H9 (cell line): ENCODE data around the gene CHCT1. TPM values are rescaled to one million over a fixed set of nuclear protein-coding genes. Genes with fewer than 3 reads are reported as not detected.

Experiments used
- DNase-seq: peaks from one replicate; pipeline ENCODE4 v3.0.0-alpha.2; 2017
- H2AFZ ChIP-seq: one replicate; pipeline ENCODE4 v1.6.1; 2013; ENCODE audit warnings: mild to moderate bottlenecking, low read length, control low read depth, moderate library complexity
- H2AK5ac ChIP-seq: 2 replicates; pipeline ENCODE4 v1.6.1; 2013; ENCODE audit warnings: low read length, control low read depth, mixed read lengths; ENCODE audit not compliant: insufficient read length
- H2BK120ac ChIP-seq: one replicate; pipeline ENCODE4 v1.6.1; 2013; ENCODE audit warnings: low read depth, mild to moderate bottlenecking, low read length, control low read depth, inconsistent platforms; ENCODE audit not compliant: poor library complexity, severe bottlenecking
- H2BK12ac ChIP-seq: 2 replicates; pipeline ENCODE4 v1.6.1; 2013; ENCODE audit warnings: low read length, control low read depth, mixed read lengths, low read depth; ENCODE audit not compliant: insufficient read length
- H2BK15ac ChIP-seq: 2 replicates; pipeline ENCODE4 v1.6.1; 2013; ENCODE audit warnings: low read depth, low read length, control low read depth
- H2BK20ac ChIP-seq: one replicate; pipeline ENCODE4 v1.6.1; 2013; ENCODE audit warnings: low read depth, mild to moderate bottlenecking, low read length, control low read depth, inconsistent platforms; ENCODE audit not compliant: poor library complexity, severe bottlenecking
- H2BK5ac ChIP-seq: 2 replicates; pipeline ENCODE4 v1.6.1; 2013; ENCODE audit warnings: low read length, control low read depth, mixed read lengths; ENCODE audit not compliant: insufficient read length
- H3K14ac ChIP-seq: 2 replicates; pipeline ENCODE4 v1.6.1; 2013; ENCODE audit warnings: low read length, control low read depth; ENCODE audit not compliant: insufficient read depth
- H3K18ac ChIP-seq: 2 replicates; pipeline ENCODE4 v1.6.1; 2013; ENCODE audit warnings: low read depth, mild to moderate bottlenecking, mixed read lengths, low read length, control low read depth; ENCODE audit not compliant: insufficient read length
- H3K23ac ChIP-seq: 2 replicates; pipeline ENCODE4 v1.6.1; 2013; ENCODE audit warnings: low read length, control low read depth, mixed read lengths, low read depth; ENCODE audit not compliant: insufficient read length
- H3K23me2 ChIP-seq: 2 replicates; pipeline ENCODE4 v1.6.1; 2013; ENCODE audit warnings: low read depth, mild to moderate bottlenecking, mixed read lengths, low read length, control low read depth; ENCODE audit not compliant: insufficient read length, poor library complexity, severe bottlenecking
- H3K27ac ChIP-seq: 2 replicates; pipeline ENCODE4 v1.5.1; 2013; ENCODE audit warnings: low read length, control low read depth, mixed read lengths, low read depth; ENCODE audit not compliant: insufficient read length
- H3K27me3 ChIP-seq: 2 replicates; pipeline ENCODE4 v1.6.1; 2013; ENCODE audit warnings: low read length, control low read depth, inconsistent platforms; ENCODE audit not compliant: insufficient read depth
- H3K4ac ChIP-seq: 2 replicates; pipeline ENCODE4 v1.6.1; 2013; ENCODE audit warnings: low read depth, mild to moderate bottlenecking, control low read depth, inconsistent platforms, low read length, moderate library complexity
- H3K4me1 ChIP-seq: 2 replicates; pipeline ENCODE4 v1.6.1; 2013; ENCODE audit warnings: low read length, control low read depth, inconsistent platforms; ENCODE audit not compliant: insufficient read depth
- H3K4me2 ChIP-seq: 2 replicates; pipeline ENCODE4 v1.6.1; 2013; ENCODE audit warnings: low read length, control low read depth, mixed read lengths; ENCODE audit not compliant: insufficient read length, insufficient read depth
- H3K56ac ChIP-seq: 2 replicates; pipeline ENCODE4 v1.6.1; 2013; ENCODE audit warnings: low read depth, mild to moderate bottlenecking, mixed read lengths, low read length, control low read depth; ENCODE audit not compliant: insufficient read length
- H3K79me1 ChIP-seq: 2 replicates; pipeline ENCODE4 v1.6.1; 2013; ENCODE audit warnings: low read depth, mild to moderate bottlenecking, moderate library complexity, low read length, control low read depth, inconsistent platforms; ENCODE audit not compliant: insufficient read depth, poor library complexity, severe bottlenecking
- H3K79me2 ChIP-seq: 2 replicates; pipeline ENCODE4 v1.6.1; 2013; ENCODE audit warnings: low read length, control low read depth, inconsistent platforms; ENCODE audit not compliant: insufficient read depth
- H3K9ac ChIP-seq: 2 replicates; pipeline ENCODE4 v1.6.1; 2013; ENCODE audit warnings: low read length, control low read depth, mixed read lengths; ENCODE audit not compliant: insufficient read length; ENCODE audit errors: extremely low read depth
- H3K9me3 ChIP-seq: one replicate; pipeline ENCODE4 v1.6.1; 2013; ENCODE audit warnings: low read depth, low read length, inconsistent platforms; ENCODE audit not compliant: control insufficient read depth
- H3T11ph ChIP-seq: one replicate; pipeline ENCODE4 v1.6.1; 2013; ENCODE audit warnings: mild to moderate bottlenecking, low read length, control low read depth, inconsistent platforms
- H4K20me1 ChIP-seq: one replicate; pipeline ENCODE4 v1.6.1; 2013; ENCODE audit not compliant: control insufficient read depth, insufficient read length, insufficient read depth
- H4K5ac ChIP-seq: 2 replicates; pipeline ENCODE4 v1.6.1; 2013; ENCODE audit warnings: low read depth, mild to moderate bottlenecking, mixed read lengths, low read length, control low read depth; ENCODE audit not compliant: insufficient read length
- H4K8ac ChIP-seq: replicated peaks from 2 replicates; pipeline ENCODE4 v1.6.1; 2013; ENCODE audit warnings: low read length, control low read depth, mixed read lengths, low read depth; ENCODE audit not compliant: insufficient read length
- H4K91ac ChIP-seq: 2 replicates; pipeline ENCODE4 v1.6.1; 2013; ENCODE audit warnings: low read depth, mild to moderate bottlenecking, moderate library complexity, mixed read lengths, low read length, control low read depth; ENCODE audit not compliant: insufficient read length
- H3K27ac Mint-ChIP-seq, 3 experiments: 2 replicates in 2 of 3; 3 replicates in 1 of 3; pipeline ENCODE4 v1.8.0; 2020 to 2021; ENCODE audit warnings: mixed read lengths in 3 of 3, mild to moderate bottlenecking in 1 of 3, moderate library complexity in 1 of 3
- H3K27me3 Mint-ChIP-seq: 2 replicates; pipeline ENCODE4 v1.8.0; 2021; ENCODE audit warnings: low read depth, mild to moderate bottlenecking, moderate library complexity, mixed read lengths
- H3K36me3 Mint-ChIP-seq, 3 experiments: 2 replicates in 2 of 3; 3 replicates in 1 of 3; pipeline ENCODE4 v1.8.0; 2020 to 2021; ENCODE audit warnings: low read depth in 3 of 3, mixed read lengths in 3 of 3; ENCODE audit not compliant: insufficient read depth in 1 of 3
- H3K4me1 Mint-ChIP-seq, 2 experiments: 2 replicates each; pipeline ENCODE4 v1.8.0; 2020; ENCODE audit warnings: mixed read lengths in 2 of 2
- H3K4me3 Mint-ChIP-seq, 2 experiments: 2 replicates in 1 of 2; 3 replicates in 1 of 2; pipeline ENCODE4 v1.8.0; 2020 to 2021; ENCODE audit warnings: mild to moderate bottlenecking in 2 of 2, mixed read lengths in 2 of 2, moderate library complexity in 1 of 2
- H3K9me3 Mint-ChIP-seq, 2 experiments: 2 replicates in 1 of 2; 3 replicates in 1 of 2; pipeline ENCODE4 v1.8.0; 2020; ENCODE audit warnings: mild to moderate bottlenecking in 2 of 2, mixed read lengths in 2 of 2, moderate library complexity in 1 of 2
- CTCF ChIP-seq: fragments of 200-600 bp; sonication (generic); conservative IDR thresholded peaks from 3 replicates; pipeline ENCODE4 v1.8.0; 2021; ENCODE audit warnings: antibody characterized with exemption, mild to moderate bottlenecking
- total RNA-seq: library from RNA; stranded (reverse); gene quantifications from 2 replicates; pipeline ENCODE4 v1.2.1, GENCODE V29; 2021

The CHCT1 gene
- total RNA-seq, 1 experiment from 2014 or later = not detected

GRCh38 chr17:60401819-60402218 is 20.5 kb upstream of the CHCT1 start:
- Mint-ChIP-seq H3K27me3 (no peaks in the 10 kb centered on the region), H3K4me3 (no peak overlapping the region), H3K9me3 (no peaks in the 10 kb centered on the region), H3K36me3 (no peaks in the 10 kb centered on the region), H3K27ac (no peak overlapping the region), H3K4me1 (peaks cover 4 to 8% of the 10 kb centered on the region in 2 experiments; a peak in 3 of 4 replicates)
- no peak overlapping the region for H3K4me2 ChIP-seq
- no peaks in the 10 kb centered on the region for H3K4me1 ChIP-seq
- no peak overlapping the region for H4K8ac ChIP-seq
- no peak for TF ChIP-seq CTCF
- no peaks in the 10 kb centered on the region for H4K20me1 ChIP-seq
- no peak overlapping the region for H3K9ac ChIP-seq
- H3K27ac ChIP-seq = no peak overlapping the region
- H4K5ac ChIP-seq = no peak overlapping the region
- no peak overlapping the region for H3K4ac ChIP-seq
- DNase-seq = no peak
- H2AK5ac ChIP-seq = no peak overlapping the region
- H3K9me3 ChIP-seq = no peaks in the 10 kb centered on the region
- no peak overlapping the region for H2BK5ac ChIP-seq
- no peak overlapping the region for H2AFZ ChIP-seq
- no peak overlapping the region for H3K18ac ChIP-seq
- no peak overlapping the region for H3K56ac ChIP-seq
- H3K27me3 ChIP-seq = no peaks in the 10 kb centered on the region
- no peak overlapping the region for H2BK12ac ChIP-seq
- H2BK120ac ChIP-seq = no peak overlapping the region
- no peak overlapping the region for H4K91ac ChIP-seq
- H3K79me1 ChIP-seq = no peaks in the 10 kb centered on the region
- H3K79me2 ChIP-seq = no peaks in the 10 kb centered on the region
- H3K23ac ChIP-seq = no peak overlapping the region
- H2BK20ac ChIP-seq = no peak overlapping the region
- H2BK15ac ChIP-seq = no peak overlapping the region
- H3T11ph ChIP-seq = no peak overlapping the region
- no peak overlapping the region for H3K14ac ChIP-seq
- no peaks in the 10 kb centered on the region for H3K23me2 ChIP-seq
